ENCODE data around the gene TNFAIP2.

TNFAIP2 gene

GRCh38 chr14:103093856-103094405 lies 29.3 kb upstream of the TNFAIP2 start:
- no peak for DNase-seq (ENCODE audit: extremely low read depth in 1 of 2, low read depth in 1 of 2)

GRCh38 chr14:103094406-103095209 lies 28.7 kb upstream of the TNFAIP2 start, which contains the start of gene EXOC3L4:
TSS of gene EXOC3L4 (plus strand) at chr14:103094725. CDS start at chr14:103100220, 5,495 bp downstream.
- DNase-seq (ENCODE audit: extremely low read depth in 1 of 2, low read depth in 1 of 2), result no peak

GRCh38 chr14:103095210-103095778 lies 28.0 kb upstream of the TNFAIP2 start:
- no peak for DNase-seq (ENCODE audit: extremely low read depth in 1 of 2, low read depth in 1 of 2)

GRCh38 chr14:103096387-103096786 lies 26.9 kb upstream of the TNFAIP2 start:
- DNase-seq (ENCODE audit: extremely low read depth in 1 of 2, low read depth in 1 of 2), result no peak

GRCh38 chr14:103097244-103097993 lies 25.8 kb upstream of the TNFAIP2 start:
- DNase-seq (ENCODE audit: extremely low read depth in 1 of 2, low read depth in 1 of 2), result no peak

GRCh38 chr14:103097994-103098957 lies 25.0 kb upstream of the TNFAIP2 start:
- DNase-seq (ENCODE audit: extremely low read depth in 1 of 2, low read depth in 1 of 2), result no peak

- no peak for DNase-seq (ENCODE audit: extremely low read depth in 1 of 2, low read depth in 1 of 2)
Measured at GRCh38 chr14:103099081-103099732, 24.1 kb upstream of the TNFAIP2 start.

GRCh38 chr14:103099733-103100280 lies 23.5 kb upstream of the TNFAIP2 start:
- no peak for DNase-seq (ENCODE audit: extremely low read depth in 1 of 2, low read depth in 1 of 2)

- no peak for DNase-seq (ENCODE audit: extremely low read depth in 1 of 2, low read depth in 1 of 2)
Measured at GRCh38 chr14:103100281-103101121, 22.8 kb upstream of the TNFAIP2 start.

GRCh38 chr14:103101257-103101962 lies 21.9 kb upstream of the TNFAIP2 start:
- DNase-seq (ENCODE audit: extremely low read depth in 1 of 2, low read depth in 1 of 2), result no peak

GRCh38 chr14:103101963-103102688 lies 21.1 kb upstream of the TNFAIP2 start:
- DNase-seq (ENCODE audit: extremely low read depth in 1 of 2, low read depth in 1 of 2), result no peak

GRCh38 chr14:103102689-103103260 lies 20.5 kb upstream of the TNFAIP2 start:
- no peak for DNase-seq (ENCODE audit: extremely low read depth in 1 of 2, low read depth in 1 of 2)

GRCh38 chr14:103103461-103104388 lies 19.5 kb upstream of the TNFAIP2 start:
- DNase-seq (ENCODE audit: extremely low read depth in 1 of 2, low read depth in 1 of 2), result no peak

- no peak for DNase-seq (ENCODE audit: extremely low read depth in 1 of 2, low read depth in 1 of 2)
Measured at GRCh38 chr14:103104389-103104653, 18.9 kb upstream of the TNFAIP2 start.

GRCh38 chr14:103104654-103105452 lies 18.4 kb upstream of the TNFAIP2 start:
- peak; percentile 30 to 69 for DNase-seq (ENCODE audit: extremely low read depth in 1 of 2, low read depth in 1 of 2)

All from activated CD8-positive, alpha-beta memory T cell treated with anti-CD3 and anti-CD28 coated beads for 1 hour (primary cell).